Hepatocyte (in vitro differentiated cells): Measurements from ENCODE around the gene SLX4IP.

ENCODE experiments used
- CTCF ChIP-seq: fragments of 200-600 bp; sonication (generic); IDR thresholded peaks from 2 replicates; pipeline ENCODE4 v1.5.1; 2016; ENCODE audit warnings: antibody characterized with exemption, mild to moderate bottlenecking; ENCODE audit not compliant: poor library complexity
- EZH2 ChIP-seq: fragments of 200-600 bp; sonication (generic); IDR thresholded peaks from 2 replicates; pipeline ENCODE4 v1.6.1; 2016; ENCODE audit warnings: antibody characterized with exemption, mild to moderate bottlenecking, borderline replicate concordance

- TF ChIP-seq CTCF (no peak), EZH2 (no peak)
These were observed 145.6 kb downstream of the SLX4IP start for GRCh38 chr20:10580700-10581099.
